HUES48 (cell line): ENCODE data around the gene TRIM24.

ENCODE experiments used
- H3K27ac ChIP-seq: one replicate; pipeline ENCODE4 v1.7.0; 2013; ENCODE audit warnings: low read depth, low read length, inconsistent platforms
- H3K27me3 ChIP-seq: 2 replicates; pipeline ENCODE4 v1.6.1; 2013; ENCODE audit warnings: mild to moderate bottlenecking, low read length; ENCODE audit not compliant: control insufficient read depth, insufficient read depth
- H3K36me3 ChIP-seq: 2 replicates; pipeline ENCODE4 v1.6.1; 2013; ENCODE audit warnings: low read length; ENCODE audit not compliant: control insufficient read depth, insufficient read depth
- H3K4me1 ChIP-seq: 2 replicates; pipeline ENCODE4 v1.6.1; 2013; ENCODE audit warnings: mild to moderate bottlenecking, low read length; ENCODE audit not compliant: control insufficient read depth, insufficient read depth
- H3K4me3 ChIP-seq: 2 replicates; pipeline ENCODE4 v1.5.1; 2013; ENCODE audit warnings: mild to moderate bottlenecking, low read depth, low read length
- H3K9ac ChIP-seq: 2 replicates; pipeline ENCODE4 v1.6.1; 2013; ENCODE audit warnings: mild to moderate bottlenecking, low read depth, low read length, moderate library complexity
- H3K9me3 ChIP-seq: 2 replicates; pipeline ENCODE4 v1.6.1; 2013; ENCODE audit warnings: low read length; ENCODE audit not compliant: control insufficient read depth, insufficient read depth

The TRIM24 gene

DNA sequence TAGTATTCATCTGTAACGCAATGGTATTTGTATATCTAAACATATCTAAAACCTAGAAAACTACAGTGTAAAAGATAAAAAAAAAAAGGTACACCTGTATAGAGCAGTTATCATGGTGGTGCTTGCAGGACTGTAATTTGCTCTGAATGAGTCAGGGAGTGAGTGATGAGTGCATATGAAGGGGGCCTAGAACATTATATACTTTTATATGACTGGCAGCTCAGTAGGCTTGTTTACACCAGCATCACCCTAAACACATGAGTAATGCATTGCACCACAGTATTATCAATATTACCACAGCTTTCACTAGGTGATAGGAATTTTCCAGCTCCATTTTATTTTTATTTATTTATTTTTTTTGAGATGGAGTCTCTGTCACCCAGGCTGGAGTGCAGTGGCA is 40.8 kb downstream of the TRIM24 start:
- Histone ChIP-seq H3K36me3 (peaks cover 55% of the 10 kb centered on the region), H3K27me3 (no peaks in the 10 kb centered on the region), H3K9me3 (no peaks in the 10 kb centered on the region), H3K4me1 (peaks cover 32% of the 10 kb centered on the region), H3K27ac (no peak overlapping the region), H3K4me3 (no peak overlapping the region), H3K9ac (no peak overlapping the region)

DNA sequence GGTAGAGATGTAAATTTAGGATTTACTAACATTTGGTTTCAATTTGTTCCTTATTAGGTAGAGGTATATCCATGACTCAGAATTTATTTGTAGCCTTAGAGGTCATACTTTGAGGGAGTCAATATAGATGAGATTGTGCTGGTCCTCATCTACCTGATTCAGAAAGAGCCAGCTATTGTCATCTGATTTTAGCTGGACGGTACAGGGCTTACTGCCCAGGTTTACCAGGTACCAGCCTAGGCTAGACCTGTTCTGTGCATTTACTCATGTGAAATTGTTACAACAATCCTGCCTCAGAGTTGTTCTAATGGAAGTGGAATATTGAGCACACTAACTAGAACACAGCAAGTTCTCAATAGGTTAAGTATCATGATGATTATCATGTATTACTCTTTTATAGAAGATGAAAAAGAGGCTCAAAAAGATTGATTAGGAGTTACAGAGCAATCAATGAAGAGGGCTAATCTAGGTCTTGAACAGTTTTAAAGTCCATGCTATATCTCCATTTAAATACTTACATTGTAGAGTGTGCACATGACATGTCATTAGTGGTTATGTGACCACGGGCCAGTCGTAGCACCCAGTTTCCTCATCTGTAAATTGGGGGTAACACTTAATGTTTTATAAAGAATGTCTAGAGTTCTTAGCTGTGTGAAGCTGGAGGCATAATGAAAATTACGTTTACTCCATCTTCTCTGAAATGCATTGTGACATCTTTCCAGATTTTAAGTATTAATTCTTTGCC is 42.1 kb downstream of the TRIM24 start:
- H3K9me3 ChIP-seq, result no peaks in the 10 kb centered on the region
- H3K27ac ChIP-seq, result peak overlapping the region; percentile 26
- no peak overlapping the region for H3K4me3 ChIP-seq
- no peaks in the 10 kb centered on the region for H3K27me3 ChIP-seq
- peaks cover 63% of the 10 kb centered on the region for H3K36me3 ChIP-seq
- H3K4me1 ChIP-seq, result peaks cover 24% of the 10 kb centered on the region; the same call in 1 of the 2 replicates
- H3K9ac ChIP-seq, result no peak overlapping the region

DNA sequence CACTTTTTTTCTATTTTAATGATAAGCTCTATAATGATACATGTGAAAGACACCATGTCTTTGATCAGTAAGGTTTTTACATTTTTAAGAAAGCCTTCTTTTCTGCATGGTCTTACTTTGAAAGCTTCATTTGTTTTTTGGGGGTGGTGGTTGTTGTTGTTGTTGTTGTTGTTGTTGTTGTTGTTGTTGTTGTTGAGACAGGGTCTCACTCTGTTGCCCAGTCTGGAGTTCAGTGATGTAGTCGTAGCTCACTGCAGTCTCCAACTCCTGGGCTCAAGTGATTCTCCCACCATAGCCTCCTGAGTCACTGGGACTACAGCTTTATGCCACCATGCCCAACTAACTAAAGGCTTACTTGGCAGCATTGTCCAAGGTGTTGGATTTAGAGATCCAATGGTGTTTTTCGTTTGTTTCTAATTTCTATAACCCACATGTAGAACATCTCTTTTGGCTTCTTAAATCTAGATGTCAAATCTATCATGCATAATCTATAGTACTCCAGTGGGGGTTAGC is 45.4 kb downstream of the TRIM24 start:
- H3K27ac ChIP-seq, result no peak overlapping the region
- peaks cover 14% of the 10 kb centered on the region; the same call in 1 of the 2 replicates for H3K4me1 ChIP-seq
- H3K4me3 ChIP-seq, result no peak overlapping the region
- no peaks in the 10 kb centered on the region; the same call in 1 of the 2 replicates for H3K9me3 ChIP-seq
- H3K9ac ChIP-seq, result no peak overlapping the region
- no peaks in the 10 kb centered on the region for H3K27me3 ChIP-seq
- H3K36me3 ChIP-seq, result peaks cover 83% of the 10 kb centered on the region

DNA sequence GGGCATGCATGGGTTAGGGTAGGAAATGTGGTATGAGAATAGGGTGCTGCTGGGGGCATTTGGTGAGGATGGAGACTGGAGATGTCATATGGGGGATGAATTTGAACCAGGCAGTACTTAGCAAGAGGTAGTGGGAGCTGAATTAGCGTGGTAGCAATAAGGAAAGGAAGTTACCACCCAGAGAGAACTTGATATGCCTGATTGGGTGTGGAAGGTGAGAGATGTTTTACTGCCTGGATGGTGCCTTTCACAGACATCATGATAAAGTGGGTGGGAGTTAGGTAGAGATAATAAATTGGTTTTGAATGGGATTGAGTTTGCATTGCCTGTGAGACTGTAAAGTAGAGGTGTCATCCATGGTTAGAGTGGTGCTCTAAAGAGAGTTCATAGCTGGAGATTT is 46.7 kb downstream of the TRIM24 start:
- Histone ChIP-seq H3K9ac (no peak overlapping the region), H3K27ac (no peak overlapping the region), H3K9me3 (no peaks in the 10 kb centered on the region; the same call in none of the 2 replicates), H3K4me3 (no peak overlapping the region), H3K36me3 (peaks cover 92% of the 10 kb centered on the region), H3K27me3 (no peaks in the 10 kb centered on the region), H3K4me1 (peaks cover 13% of the 10 kb centered on the region; the same call in 1 of the 2 replicates)

DNA sequence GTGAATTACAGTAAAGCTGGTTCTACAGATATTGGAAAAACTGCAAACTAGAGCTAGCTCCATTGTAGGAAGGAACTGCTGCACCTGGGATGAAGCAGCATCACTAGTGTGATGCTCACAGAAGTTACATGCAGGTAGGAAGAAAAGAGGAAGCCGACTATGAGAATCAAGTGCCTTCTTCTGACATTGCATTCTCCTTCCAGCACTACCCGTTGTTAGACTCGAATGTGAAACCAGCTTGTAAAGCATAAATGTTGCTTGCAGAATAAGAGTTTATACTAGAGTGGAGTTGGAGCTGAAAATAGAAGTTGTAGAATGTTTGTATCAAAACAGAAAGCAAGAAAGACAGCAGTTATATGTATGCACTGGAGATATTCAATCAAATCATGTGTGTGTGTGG is 49.9 kb downstream of the TRIM24 start:
- no peaks in the 10 kb centered on the region for H3K4me1 ChIP-seq
- no peak overlapping the region for H3K9ac ChIP-seq
- H3K27me3 ChIP-seq, result no peaks in the 10 kb centered on the region
- H3K4me3 ChIP-seq, result no peak overlapping the region
- H3K36me3 ChIP-seq, result peaks cover 99% of the 10 kb centered on the region
- peaks cover 2% of the 10 kb centered on the region for H3K9me3 ChIP-seq
- no peak overlapping the region for H3K27ac ChIP-seq

DNA sequence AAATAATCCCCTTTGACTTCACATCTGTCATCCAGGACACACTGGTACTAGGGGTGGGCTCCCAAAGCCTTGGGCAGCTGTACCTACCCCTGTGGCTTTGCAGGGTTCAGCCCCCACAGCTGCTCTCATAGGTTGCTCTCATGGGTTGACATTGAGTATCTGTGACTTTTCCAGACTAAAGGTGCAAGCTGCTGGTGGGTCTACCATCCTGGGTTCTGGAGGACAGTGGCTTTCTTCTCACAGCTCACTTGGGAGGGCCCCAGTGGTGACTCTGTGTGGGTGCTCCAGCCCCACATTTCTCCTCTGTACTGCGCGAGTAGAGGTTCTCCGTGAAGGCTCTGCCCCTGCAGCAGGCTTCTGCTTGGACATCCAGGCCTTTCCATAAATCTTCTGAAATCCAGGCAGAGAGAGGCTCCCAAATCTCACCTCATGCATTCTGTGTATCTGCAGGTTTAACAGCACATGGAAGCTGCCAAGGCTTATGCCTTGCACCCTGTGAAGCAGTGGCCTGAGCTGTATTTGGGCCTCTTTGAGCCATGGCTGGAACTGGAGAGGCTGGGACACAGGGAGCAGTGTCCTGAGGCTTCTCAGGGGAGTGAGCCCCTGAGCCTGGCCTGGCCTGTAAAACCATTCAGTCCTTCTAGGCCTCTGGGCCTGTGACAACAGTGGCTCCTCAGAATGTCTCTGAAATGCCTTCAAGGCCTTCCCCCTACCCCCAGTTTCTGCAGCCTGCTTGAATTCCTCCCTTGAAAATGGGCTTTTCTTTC is 52.2 kb downstream of the TRIM24 start:
- Histone ChIP-seq H3K27ac (no peak overlapping the region), H3K27me3 (no peaks in the 10 kb centered on the region), H3K36me3 (peaks cover 97% of the 10 kb centered on the region), H3K4me1 (no peaks in the 10 kb centered on the region), H3K4me3 (no peak overlapping the region), H3K9me3 (peaks cover 3% of the 10 kb centered on the region), H3K9ac (no peak overlapping the region)

DNA sequence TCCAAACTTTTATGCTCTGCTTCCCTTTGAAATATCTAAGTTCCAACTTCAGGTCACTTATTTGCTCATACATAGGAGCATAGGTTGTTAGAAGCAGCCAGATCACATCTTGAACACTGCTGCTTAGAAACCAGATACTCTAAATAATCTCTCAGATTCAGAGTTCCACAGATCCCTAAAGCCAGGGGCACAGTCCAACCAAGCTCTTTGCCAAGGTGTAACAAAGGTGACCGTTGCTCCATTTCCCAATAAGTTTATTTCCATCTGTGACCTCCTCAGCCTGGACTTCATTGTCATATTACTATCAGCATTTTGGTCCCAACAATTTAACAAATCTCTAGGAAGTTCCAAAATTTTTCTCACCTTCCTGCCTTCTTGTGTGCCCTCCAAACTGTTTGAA is 52.8 kb downstream of the TRIM24 start:
- Histone ChIP-seq H3K9ac (no peak overlapping the region), H3K4me3 (no peak overlapping the region), H3K36me3 (peaks cover 97% of the 10 kb centered on the region), H3K27ac (no peak overlapping the region), H3K4me1 (no peaks in the 10 kb centered on the region), H3K9me3 (peaks cover 3% of the 10 kb centered on the region), H3K27me3 (no peaks in the 10 kb centered on the region)

DNA sequence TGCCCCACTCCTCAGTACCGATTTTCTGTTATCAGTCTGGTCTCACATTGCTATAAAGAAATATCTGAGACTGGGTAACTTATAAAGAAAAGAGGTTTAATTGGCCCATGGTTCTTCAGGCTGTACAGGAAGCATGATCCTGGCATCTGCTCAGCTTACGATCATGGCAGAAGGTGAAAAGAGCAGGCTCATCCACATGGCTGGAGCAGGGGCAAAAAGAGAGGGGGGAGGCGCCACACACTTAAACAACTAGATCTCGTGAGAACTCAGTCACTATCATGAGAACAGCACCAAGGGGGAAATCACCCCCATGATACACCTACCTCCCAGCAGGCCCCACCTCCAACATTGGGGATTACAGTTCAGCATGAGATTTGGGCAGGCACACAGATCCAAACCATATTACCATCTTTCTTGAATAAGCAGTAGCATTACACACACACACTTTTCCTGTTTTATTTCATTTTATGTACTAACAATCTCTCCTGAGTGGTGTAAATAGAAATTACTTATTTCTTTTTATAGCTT is 53.3 kb downstream of the TRIM24 start:
- Histone ChIP-seq H3K9ac (no peak overlapping the region), H3K4me1 (no peaks in the 10 kb centered on the region), H3K27ac (no peak overlapping the region), H3K36me3 (peaks cover 97% of the 10 kb centered on the region), H3K27me3 (no peaks in the 10 kb centered on the region), H3K9me3 (peaks cover 3% of the 10 kb centered on the region), H3K4me3 (no peak overlapping the region)

DNA sequence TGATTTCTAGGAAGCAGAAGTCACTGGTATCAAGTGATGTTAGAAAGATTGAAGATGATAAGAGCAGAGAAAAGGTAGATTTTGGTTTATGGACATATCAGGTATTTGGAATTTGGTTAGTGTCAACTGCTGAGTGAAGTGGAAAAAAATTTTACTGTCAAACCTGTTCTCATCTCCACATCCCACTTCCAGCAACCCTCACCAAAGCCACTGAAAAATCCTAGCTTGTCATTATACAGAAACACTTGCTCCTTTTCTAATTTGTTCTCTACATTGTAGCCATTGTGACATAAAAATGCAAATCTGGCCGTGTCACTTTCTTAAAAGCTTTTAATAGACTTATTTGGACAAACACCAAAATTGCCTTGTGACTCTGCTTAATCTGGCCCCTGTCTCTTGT is 54.0 kb downstream of the TRIM24 start:
- H3K4me3 ChIP-seq, result no peak overlapping the region
- H3K27ac ChIP-seq, result no peak overlapping the region
- H3K4me1 ChIP-seq, result no peaks in the 10 kb centered on the region
- peaks cover 97% of the 10 kb centered on the region for H3K36me3 ChIP-seq
- H3K27me3 ChIP-seq, result no peaks in the 10 kb centered on the region
- H3K9me3 ChIP-seq, result peaks cover 3% of the 10 kb centered on the region
- no peak overlapping the region for H3K9ac ChIP-seq

DNA sequence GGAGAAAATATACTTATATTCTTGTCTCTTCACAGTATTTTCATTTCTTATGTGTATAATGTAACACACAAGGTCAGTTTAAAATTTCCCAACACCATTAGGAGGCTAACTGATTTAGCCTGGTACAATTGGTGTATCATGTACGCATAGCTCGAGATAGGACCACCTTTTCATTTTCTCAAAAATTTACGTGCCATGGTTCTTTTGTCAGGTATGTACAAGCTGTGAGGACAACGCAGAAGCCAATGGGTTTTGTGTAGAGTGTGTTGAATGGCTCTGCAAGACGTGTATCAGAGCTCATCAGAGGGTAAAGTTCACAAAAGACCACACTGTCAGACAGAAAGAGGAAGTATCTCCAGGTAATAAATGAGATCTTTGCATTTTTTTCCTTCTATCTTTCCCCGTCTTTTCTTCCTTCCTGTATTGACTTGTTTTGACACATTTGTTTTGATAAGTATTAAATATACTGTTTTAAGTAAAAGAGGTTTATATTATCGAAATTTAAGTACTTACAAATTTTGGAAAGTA is 55.0 kb downstream of the TRIM24 start:
- H3K27me3 ChIP-seq, result no peaks in the 10 kb centered on the region

More for the DNA sequence above, 55.0 kb downstream of the TRIM24 start:
- no peaks in the 10 kb centered on the region for H3K4me1 ChIP-seq
- H3K9ac ChIP-seq, result no peak overlapping the region
- no peak overlapping the region for H3K27ac ChIP-seq
- H3K36me3 ChIP-seq, result peaks cover 97% of the 10 kb centered on the region
- peaks cover 3% of the 10 kb centered on the region; the same call in 1 of the 2 replicates for H3K9me3 ChIP-seq
- no peak overlapping the region for H3K4me3 ChIP-seq
